GM21737 (cell line): ENCODE data around the gene RBMS3.
"Not testable (repeated sequence)": the region's sequence is repeated elsewhere in the genome, so short reads cannot be mapped to it uniquely, and the experiment has no call there.

Experiments used
- ATAC-seq: cut with Tn5 transposase; IDR thresholded peaks from one replicate; pipeline ENCODE4 v1.9.1; 2021; ENCODE audit warnings: mild to moderate bottlenecking, moderate library complexity; ENCODE audit not compliant: unreplicated experiment

The RBMS3 gene

DNA sequence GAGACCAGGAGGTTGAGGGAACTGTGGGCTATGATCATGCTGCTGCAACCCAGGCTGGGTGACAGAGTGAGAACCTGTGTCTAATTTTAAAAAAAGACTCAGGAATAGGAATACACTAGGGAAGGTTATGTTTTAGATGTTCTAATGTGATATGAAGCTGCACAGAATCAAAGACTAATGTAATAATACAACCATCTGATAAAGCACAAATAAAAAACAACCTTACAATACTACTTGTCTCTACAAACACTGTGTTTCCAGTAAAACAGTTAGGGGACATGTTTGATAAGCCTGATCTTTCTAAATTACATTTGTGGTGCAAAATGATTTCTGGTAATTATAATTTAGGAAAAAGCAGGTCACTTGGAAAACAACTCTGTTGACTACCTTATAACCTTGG, 56.7 kb downstream of the RBMS3 start:
- no peak for ATAC-seq

DNA sequence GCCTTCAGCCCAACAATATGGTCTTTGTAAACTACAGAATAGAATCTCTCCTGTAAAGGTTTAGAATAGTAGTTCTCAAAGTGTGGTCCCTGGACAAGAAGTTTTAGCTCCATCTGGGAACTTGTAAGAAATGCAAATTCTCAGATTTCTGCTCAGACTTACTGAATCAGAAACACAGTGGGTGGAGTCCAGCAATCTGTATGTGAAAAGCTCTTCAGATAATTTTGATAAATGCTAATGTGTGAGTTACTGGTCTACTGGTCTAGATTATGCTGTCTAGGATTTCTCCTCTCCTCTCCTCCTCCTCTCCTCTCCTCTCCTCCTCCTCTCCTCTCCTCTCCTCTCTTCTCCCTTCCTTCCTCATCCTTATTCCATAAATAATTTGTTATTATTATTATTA, 57.5 kb downstream of the RBMS3 start:
- ATAC-seq: no peak

GRCh38 chr3:29339016-29339833, 58.4 kb downstream of the RBMS3 start:
- ATAC-seq: no peak

- ATAC-seq: no peak
Observed at GRCh38 chr3:29344154-29344553, 63.3 kb downstream of the RBMS3 start.

- ATAC-seq: no peak
Observed at GRCh38 chr3:29344935-29345334, 64.1 kb downstream of the RBMS3 start.

DNA sequence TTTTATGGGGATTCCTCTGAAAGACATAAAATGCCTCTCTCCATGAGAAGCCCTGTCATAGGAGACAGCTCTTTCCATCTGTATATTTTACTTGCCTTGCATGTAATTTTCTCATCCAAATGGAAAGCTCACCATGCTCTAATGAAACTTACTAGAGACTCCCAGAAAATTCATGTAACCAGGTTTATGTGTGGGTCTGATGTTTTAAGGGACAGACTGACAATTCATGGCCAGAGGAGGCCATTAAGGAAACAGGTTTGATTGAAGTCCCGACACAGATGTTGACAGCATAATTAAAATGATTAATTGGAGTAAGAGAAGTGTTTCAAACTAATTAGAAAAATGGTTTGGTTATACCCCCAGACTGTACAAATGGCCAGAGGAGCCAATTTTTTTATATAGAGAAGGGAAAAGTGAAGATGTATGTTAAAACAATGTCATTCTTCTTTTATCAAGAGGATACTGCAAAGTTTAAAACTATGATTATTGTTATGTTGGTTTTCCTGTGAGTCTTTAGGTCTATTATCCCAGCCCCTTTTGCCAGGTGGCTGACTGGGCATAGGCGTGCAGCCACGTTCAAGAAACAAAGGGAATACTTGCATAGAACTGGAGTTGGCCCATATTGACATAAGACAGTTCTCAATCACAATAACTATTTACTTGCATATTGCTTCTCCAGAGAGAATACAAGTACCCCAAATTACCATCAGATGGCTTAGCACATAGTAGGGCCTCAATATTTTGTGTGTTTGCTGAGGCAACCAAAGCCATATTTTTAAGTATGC, 64.8 kb downstream of the RBMS3 start:
- no peak for ATAC-seq

- no peak for ATAC-seq
Observed at GRCh38 chr3:29346828-29347227, 66.0 kb downstream of the RBMS3 start.

DNA sequence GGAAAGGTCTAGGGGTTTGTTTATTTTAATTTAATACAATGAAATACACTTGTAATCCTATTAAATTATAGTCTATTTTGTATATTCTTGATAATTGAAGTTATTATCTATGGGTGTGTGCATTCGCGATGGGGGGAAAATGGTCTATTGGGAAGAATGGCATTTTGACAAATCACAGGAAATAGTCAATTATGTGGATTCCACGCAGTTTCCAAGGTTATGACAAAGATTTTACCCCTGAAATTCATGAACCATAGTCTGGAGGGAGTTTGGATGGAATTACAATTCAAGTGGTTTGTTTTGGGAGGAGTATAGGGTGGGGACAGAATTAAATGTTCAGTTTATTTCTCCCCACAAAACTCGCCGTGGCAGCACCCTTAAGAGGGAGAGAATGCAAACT, 66.5 kb downstream of the RBMS3 start:
- ATAC-seq: no peak

DNA sequence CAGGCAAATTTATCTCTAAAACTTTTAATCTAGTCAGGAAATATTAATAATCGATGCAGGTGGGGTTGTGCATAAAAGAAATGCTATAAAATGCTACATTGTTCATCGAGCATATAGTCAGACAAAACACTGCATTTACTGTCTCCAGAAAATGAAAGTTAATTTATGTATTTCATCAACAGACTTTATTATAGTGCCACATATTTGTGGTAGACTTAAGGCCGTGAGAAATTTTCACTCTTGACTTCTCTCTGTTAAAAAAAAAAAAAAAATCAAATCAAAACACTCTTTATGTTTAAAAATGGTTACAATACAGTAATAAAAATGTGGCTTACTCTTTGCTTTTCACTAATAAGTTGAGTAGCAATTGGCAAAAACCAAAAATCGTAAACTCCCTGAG, 67.4 kb downstream of the RBMS3 start:
- no peak for ATAC-seq

DNA sequence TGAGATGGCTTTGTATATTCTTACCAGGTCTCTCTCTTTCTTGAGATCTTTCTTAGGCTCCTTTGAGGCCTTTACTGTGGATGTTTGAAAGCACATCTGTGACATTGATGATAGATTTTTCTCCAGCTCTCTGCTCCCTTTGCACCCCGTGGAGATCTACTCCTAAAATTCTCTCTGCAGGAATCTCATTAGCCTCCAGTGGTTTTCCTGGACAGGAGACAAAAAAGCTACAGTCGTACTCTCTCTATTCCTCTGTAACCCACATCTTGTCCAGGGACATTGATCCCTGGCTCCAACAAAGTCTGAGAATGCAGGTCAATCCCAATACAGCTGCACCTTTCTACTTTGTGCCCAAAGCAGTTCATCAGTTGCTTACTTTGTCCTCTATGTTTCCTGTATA, 68.2 kb downstream of the RBMS3 start:
- no peak for ATAC-seq

DNA sequence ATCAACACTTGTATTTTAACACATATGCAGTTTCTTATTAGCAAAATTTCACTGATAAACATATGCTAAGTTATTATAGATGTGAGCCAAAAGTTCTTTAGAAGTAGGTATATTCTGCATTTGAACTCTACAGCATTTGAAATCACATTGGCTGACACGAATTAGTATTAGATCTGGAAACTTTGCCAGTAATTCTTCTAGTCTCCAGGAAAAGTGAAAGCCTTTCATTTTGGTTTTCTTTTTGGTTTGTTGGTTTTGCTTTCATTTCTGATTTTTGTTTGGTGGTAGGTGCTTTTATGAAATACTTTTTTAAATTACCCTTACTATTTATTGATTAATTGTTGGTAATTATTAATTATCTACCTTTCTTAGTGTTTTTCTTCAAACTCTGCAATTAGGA, 72.9 kb downstream of the RBMS3 start:
- no peak for ATAC-seq

DNA sequence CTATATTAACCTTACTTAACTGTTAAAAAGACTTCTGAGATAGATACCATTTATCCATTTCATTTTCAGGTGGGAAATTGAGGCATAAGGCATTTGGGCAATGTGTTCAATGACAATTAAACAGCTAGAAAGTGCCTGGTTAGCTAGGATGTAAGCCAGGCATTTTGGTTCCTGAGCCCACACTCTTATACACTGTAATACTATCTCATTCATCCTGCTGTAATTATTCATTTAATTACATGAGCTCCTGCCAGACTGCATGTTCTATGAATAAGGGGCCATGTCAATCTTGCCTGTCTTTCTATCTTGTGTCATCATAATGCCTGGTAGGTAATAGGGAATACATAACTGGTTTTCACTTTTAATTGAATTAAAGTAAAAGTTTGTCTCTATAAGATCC, 74.0 kb downstream of the RBMS3 start:
- ATAC-seq: no peak

DNA sequence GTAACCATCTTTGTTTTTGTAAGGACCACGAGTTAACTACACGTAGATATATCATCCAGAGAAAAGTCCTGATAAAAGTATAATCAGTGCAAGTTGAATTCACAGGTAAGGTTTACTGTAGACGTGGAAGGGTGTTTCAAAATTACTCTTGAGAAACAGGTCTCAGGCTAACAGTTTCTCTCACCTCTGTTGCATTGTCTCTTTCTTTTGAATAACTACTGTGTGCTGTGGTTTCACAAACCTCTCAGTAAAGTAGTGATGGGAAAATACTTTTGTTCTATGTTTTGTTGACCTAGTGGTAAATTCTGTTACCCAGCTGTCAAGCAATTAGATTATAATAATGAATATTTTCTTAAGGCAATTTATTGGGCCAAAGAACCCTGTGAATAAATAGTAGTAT, 75.2 kb downstream of the RBMS3 start:
- ATAC-seq: no peak

DNA sequence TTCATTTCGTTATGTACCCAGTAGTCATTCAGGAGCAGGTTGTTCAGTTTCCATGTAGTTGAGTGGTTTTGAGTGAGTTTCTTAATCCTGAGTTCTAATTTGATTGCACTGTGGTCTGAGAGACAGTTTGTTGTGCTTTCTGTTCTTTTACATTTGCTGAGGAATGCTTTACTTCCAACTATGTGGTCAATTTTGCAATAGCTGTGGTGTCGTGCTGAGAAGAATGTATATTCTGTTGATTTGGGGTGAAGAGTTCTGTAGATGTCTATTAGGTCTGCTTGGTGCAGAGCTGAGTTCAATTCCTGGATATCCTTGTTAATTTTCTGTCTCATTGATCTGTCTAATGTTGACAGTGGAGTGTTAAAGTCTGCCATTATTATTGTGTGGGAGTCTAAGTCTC, 79.4 kb downstream of the RBMS3 start:
- ATAC-seq: not testable (repeated sequence)

GRCh38 chr3:29363110-29363509, 82.2 kb downstream of the RBMS3 start:
- no peak for ATAC-seq

DNA sequence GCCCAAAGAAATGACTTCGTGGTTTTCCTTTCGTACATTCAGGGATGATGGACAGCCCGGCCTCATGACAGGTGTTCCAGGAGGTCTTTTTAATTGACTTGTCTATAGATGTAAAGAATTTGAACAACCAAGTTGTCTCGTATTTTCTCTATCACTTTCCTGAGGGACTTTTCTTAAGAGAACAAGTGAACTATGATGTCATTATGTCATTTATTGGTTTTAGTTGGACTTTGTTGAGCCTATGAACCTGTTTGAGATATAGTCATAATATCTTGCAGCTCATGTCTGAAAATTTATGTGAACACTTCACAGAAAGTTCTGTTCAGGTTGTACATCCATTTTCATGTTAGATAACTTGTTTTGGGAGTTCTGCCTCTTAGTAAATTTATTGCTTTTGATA, 89.2 kb downstream of the RBMS3 start:
- no peak for ATAC-seq

DNA sequence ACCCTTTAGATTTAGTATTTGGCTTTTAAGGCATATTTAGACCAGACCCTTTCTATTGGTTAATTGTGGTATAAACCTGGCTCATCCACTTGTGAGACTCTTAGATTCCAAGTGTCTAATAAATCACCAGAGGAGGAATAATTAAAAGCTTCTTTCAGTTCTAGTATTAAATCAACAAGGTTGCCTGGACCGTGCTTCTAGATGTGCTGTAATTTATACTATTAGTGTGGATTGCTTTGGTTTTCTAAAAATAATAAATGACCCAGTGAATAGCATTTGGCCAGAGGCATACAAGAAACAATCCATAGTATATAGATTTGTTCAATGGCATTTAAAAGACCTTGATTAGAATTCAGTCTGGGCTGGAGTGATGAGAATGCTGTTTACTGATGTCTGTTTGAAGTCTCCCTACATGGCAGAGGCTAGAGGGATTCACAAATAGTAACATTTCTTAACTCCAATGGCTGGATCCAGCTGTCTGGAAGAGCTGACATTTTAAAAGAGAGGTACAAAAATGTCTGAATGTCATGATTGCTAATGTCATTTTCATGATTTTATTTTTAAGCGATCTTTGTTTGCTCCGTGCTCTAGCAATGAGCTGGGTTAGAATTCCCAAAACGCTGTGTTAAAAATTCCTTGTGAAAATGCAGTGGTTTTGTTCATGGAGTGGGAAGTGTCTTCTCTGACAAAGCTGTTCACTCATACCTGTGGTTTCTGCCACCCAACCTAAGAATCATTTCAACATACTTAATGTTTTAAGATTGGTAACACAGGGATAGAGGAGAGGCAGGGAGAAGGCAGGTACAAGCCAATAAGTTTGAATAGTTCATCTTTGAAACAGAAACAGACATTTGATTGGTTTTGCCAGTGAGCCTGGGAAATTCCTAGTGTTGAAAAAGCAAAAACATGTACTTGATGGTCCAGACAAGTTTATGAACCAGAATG, 89.9 kb downstream of the RBMS3 start:
- ATAC-seq: no peak

DNA sequence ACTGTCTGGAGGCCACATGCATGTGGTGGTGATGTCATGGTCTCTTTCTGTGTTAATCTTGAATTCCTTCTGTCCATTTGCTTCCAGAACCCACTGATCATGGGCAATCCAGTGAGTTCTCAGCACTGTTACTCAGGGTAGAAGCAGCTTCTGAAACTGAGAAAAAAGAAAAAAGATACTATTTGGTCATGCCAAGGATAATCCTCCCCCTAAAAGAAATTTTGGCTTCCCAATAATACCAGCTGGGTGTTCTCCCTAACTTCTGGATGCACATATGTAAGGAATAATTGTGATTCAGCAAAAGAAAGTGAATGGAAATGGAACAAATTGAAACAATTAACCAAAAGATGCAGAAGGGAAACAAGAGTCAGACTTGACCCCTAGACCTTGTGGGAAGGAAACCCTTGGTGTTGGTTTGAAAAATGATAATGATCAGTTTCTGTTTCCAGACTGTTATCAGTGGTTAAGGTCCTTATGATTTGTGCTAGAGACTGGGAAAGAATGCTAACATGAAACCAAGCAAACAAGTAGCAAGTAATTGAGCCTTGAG, 92.3 kb downstream of the RBMS3 start:
- ATAC-seq: no peak

GRCh38 chr3:29374226-29374625, 93.4 kb downstream of the RBMS3 start:
- ATAC-seq: no peak

- no peak for ATAC-seq
Observed at GRCh38 chr3:29379097-29379496, 98.2 kb downstream of the RBMS3 start.

DNA sequence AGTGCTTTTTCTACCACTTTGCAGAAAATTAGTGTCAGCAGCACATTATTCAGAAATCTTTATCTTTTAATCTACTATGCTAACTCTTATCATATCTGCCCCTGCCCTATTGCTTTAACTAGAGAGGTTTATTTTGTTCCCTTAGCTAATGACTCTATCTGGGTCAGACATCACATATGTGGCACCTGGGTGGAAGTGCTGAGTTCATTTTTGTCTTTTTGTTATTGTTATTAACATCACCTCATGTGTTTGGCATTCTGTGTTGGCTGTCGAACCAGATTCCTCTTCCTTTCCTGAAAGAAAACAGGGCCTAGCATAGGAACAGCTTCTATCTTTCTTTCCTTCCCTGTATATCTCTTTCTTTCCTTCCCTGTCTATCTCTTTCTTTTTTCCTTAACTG, 100.7 kb downstream of the RBMS3 start:
- ATAC-seq: no peak
